NCI-H69 (cell line): ENCODE measurements around the gene NME3.
"Not testable (repeated sequence)": the region's sequence is repeated elsewhere in the genome, so short reads cannot be mapped to it uniquely, and the experiment has no call there.

Source experiments
- DNase-seq: peaks from one replicate; lab custom pipeline; 2025; lab: John Stamatoyannopoulos, UW

NME3 gene

GRCh38 chr16:1747934-1748333 lies 23.4 kb downstream of the NME3 start:
- no peak for DNase-seq

DNA sequence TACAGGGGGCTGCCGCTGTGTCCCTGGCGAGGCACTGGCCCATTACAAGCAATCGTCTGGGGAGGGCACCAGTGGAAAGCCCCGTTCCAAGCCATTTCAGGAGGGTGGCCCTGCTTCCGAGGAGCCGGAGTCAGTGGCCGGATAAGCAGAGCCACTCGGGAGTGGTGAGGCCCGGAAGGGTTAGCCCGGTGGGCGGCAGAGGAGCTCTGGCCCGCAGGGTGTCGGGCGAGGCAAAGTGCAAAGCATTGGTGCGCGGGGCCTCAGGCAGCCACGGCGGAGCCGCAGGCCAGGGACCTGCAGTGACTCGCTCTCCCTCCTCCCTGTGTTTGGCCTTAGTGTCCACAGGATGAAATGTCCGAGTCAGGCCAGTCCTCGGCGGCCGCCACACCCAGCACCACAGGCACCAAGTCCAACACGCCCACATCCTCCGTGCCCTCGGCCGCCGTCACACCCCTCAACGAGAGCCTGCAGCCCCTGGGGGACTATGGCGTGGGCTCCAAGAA lies 24.6 kb downstream of the NME3 start:
- DNase-seq: no peak

GRCh38 chr16:1745900-1746692 lies 25.2 kb downstream of the NME3 start:
- no peak for DNase-seq

DNA sequence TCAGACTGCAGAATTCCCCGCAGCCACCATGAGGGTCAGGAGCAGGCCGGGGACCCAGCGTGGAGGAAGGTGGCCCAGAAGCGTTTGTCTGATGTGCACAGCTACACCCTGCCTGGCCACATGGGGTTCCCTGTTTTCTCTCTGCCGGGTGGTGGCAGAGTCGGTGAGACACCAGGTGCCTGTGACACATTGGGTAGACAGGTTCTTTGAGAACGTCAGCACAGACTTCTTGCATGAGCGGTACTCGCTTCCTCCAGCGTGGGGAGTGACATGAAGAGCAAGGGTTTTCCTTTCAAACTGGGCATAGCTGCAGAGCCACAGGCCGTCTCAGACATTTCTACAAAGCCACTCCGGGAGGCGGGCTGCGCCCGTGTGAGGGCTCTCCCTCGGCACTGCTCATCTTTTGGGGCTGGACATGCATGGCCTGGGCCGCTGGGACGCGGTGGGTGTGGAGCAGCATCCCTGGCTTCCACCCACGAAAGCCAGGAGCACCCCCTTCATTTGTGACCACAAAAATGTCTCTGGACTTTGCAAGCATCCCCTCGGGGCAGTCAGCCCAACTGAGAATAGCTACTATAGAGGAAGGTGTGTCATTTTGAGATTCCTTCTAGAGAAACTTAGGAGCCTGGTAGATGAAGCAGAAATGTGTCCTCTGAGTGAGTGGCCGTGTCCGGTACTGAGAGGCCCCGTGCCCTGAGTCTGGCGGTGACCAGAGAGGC lies 26.0 kb downstream of the NME3 start:
- no peak for DNase-seq

GRCh38 chr16:1744338-1744840 lies 27.0 kb downstream of the NME3 start:
- DNase-seq: no peak

DNA sequence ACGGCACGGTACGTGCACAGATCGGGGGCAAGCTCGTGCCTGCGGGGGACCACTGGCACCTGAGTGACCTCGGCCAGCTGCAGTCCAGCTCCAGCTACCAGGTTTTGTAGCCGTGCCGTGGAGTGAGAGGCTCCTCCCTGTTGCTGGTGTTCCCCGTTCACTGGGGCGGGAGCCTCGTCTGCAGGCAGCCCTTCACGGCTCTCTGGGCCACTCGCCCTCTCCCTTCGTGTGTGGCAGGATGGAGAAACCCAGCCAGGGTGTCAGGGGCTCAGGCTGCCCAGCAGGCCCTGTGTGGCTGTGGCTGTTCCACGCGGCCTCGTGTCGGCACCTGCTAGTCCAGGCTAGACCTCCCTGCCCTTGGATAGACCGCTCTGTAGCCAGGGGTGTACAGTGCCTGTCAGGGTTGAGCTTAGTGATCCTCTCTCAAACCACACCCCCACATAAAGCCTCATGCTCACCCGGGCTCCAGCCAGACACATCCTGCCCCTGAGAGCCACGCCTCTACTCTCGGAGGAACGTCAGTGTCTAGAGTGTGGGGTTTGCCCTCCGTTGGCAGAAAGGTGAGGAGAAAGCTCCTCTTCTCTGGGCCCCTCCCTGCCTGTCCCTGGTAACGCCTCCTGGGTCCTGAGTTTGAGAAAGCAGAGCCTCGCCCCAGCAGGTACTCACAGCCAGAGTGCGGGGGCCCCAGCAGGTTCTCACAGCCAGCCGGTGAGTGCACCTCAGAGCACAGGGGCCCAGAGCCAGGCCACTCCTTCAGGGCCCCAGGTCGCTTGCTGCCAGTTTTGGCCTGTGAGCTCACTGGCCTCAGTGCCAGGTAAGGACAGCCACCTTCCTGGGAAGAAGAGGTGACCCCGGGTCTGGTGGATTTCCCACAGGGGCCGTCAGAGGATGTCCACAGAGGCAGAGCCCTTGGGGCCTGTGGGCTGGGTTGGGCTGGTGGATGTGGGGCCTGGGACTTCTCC lies 27.7 kb downstream of the NME3 start:
- no peak for DNase-seq

DNA sequence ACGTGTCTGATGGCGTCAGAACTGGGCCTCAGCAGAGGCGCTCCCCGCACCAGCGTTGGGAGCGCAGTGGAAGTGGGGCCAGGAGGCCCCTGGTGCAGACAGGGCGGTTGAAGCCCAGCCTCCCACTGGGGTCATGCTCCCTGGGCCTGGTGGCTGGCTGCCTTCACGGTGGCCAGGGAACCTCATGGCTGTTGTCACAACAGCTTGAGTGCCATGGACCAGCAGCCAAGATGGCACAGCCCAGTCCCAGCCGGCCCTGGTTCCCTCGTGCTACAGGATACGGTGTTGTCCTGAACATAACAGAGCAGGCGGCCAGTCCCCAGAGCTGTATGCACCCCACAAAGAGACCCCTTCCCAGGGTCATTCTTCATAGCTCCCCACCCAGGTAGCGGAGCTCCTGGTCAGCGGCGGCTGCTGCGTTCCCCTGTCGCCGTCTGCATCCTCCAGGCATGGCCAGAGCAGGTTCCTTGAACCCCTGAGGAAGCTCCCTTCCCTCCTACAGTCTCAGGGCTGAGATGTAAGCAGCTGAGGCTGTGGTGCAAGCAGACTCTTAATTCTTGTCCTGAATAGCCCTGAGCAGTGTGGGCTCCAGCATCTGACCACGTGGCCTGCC lies 29.7 kb downstream of the NME3 start:
- DNase-seq: no peak

GRCh38 chr16:1740781-1741490 lies 30.4 kb downstream of the NME3 start:
- DNase-seq: no peak

GRCh38 chr16:1740234-1740633 lies 31.1 kb downstream of the NME3 start:
- DNase-seq: no peak

GRCh38 chr16:1734816-1735215 lies 36.5 kb downstream of the NME3 start:
- no peak for DNase-seq

- DNase-seq: no peak
These were observed 37.2 kb downstream of the NME3 start for GRCh38 chr16:1734123-1734522.

DNA sequence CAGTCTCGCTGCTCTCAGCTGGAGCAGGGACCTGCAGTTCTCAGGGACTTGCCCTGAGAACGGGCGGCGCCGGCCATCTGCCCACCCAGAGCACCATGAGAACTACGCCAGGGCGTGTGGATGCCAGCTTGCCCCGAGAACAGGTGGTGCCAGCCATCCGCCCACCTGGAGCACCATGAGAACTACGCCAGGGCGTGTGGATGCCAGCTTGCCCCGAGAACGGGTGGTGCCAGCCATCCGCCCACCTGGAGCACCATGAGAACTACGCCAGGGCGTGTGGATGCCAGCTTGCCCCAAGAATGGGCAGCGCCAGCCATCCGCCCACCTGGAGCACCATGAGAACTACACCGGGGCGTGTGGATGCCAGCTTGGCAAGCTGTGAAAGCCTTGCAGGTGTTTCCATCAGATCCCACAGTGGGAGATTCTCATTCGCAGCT lies 38.8 kb downstream of the NME3 start:
- DNase-seq: not testable (repeated sequence)

GRCh38 chr16:1732071-1732470 lies 39.3 kb downstream of the NME3 start:
- DNase-seq: no peak

DNA sequence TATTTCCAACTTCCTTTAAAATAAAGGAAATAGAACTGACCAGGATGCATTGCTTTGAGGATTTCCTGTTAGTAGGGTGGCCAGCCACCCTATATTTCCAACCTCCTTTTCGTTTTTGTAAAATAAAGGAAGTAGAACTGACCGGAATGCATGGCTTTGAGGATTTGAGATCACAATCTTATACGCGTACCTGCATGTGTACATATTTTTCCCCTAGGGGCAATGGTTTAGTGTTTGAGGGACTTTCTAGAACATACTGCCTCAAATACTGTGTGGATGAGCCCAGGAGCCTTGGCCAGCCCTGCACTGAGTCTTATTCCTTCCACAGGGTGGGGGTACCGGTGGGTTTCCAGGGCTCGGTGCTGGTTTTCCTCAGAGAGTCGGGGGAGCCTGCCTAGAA lies 39.7 kb downstream of the NME3 start:
- no peak for DNase-seq

DNA sequence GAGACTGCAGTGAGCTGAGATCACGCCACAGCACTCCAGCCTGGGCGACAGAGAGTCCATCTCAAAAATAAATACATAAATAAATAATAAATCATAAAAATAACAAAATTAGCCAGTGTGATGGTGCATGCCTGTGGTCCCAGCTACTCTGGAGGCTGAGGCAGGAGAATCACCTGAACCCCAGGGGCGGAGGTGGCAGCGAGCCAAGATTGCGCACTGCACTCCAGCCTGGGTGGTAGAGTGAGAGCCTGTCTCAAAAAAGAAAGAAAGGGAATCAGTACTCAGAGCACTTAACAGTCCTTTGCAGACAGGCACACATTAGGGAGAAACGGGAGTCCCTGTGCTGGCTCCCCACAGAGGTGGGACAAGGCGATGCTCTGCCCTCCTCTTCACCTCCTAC lies 40.3 kb downstream of the NME3 start:
- DNase-seq: no peak

DNA sequence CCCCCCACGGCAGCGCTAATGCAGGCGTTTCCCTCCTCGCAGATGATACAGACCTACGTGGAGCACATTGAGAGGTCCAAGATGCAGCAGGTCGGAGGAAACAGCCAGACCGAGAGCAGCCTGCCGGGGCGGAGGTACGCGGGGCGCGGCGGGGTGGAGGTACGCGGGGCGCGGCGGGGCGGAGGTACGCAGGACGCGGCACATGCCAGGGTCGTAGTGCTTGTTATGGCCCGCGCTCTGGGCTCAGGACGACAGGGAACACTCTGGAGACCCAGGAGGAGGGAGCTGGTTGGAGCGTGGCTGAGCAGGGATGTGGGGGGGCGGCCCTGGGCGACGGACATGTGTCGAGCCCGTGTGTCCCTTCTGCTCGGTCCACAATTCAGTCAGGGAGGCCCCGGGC lies 41.9 kb downstream of the NME3 start:
- no peak for DNase-seq

DNA sequence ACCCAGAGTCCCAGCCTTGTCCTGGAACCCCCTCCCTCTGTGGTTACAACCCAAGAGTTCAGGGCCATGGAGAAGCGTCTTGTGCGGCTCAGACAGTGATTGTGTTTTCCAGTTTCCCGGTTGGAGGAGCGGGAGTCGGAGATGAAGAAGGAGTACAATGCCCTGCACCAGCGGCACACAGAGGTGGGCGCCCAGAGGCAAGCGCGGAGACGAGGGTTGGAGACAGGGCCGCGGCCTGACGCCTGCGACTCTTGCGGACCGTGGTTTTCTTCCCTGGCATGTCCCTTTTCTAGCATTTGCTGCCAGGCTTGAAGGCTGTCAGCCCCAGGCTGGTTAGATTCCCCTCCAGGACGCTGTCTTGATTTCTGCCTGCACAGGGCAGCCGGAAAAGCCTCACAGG lies 42.3 kb downstream of the NME3 start:
- no peak for DNase-seq

GRCh38 chr16:1727651-1728624 lies 43.4 kb downstream of the NME3 start:
- DNase-seq: no peak

- no peak for DNase-seq
These were observed 44.5 kb downstream of the NME3 start for GRCh38 chr16:1726661-1727502.
